Stimulated activated CD4-positive, alpha-beta T cell treated with anti-CD3 and anti-CD28 coated beads, Interleukin-15, amount 100 ng/mL, for 48 hours (primary cell): ENCODE results near the gene BICD1.
"Not testable (repeated sequence)": the region's sequence is repeated elsewhere in the genome, so short reads cannot be mapped to it uniquely, and the experiment has no call there.

ENCODE experiments used
- DNase-seq, 2 donors: peaks; one replicate each; pipeline ENCODE4 v3.0.0-alpha.2; 2020; ENCODE audit warnings: low read depth in 2 of 2

The BICD1 gene

GRCh38 chr12:32248441-32249140 lies 141.9 kb downstream of the BICD1 start:
- DNase-seq, result no peak

- no peak for DNase-seq
These were observed 143.1 kb downstream of the BICD1 start for GRCh38 chr12:32249777-32250176.

- no peak for DNase-seq
These were observed 145.8 kb downstream of the BICD1 start for GRCh38 chr12:32252199-32253073.

- DNase-seq, result no peak
These were observed 146.6 kb downstream of the BICD1 start for GRCh38 chr12:32253154-32253790.

- DNase-seq, result no peak
These were observed 147.8 kb downstream of the BICD1 start for GRCh38 chr12:32254260-32254956.

- DNase-seq, result no peak
These were observed 148.9 kb downstream of the BICD1 start for GRCh38 chr12:32255588-32255987.

- DNase-seq, result no peak
These were observed 151.2 kb downstream of the BICD1 start for GRCh38 chr12:32257695-32258496.

- DNase-seq, result no peak
These were observed 154.0 kb downstream of the BICD1 start for GRCh38 chr12:32260696-32261095.

- DNase-seq, result no peak
These were observed 155.0 kb downstream of the BICD1 start for GRCh38 chr12:32261638-32262037.

- DNase-seq, result no peak
These were observed 158.3 kb downstream of the BICD1 start for GRCh38 chr12:32264961-32265360.

GRCh38 chr12:32265456-32265855 lies 158.8 kb downstream of the BICD1 start:
- DNase-seq, result no peak

- no peak for DNase-seq
These were observed 159.3 kb downstream of the BICD1 start for GRCh38 chr12:32265951-32266350.

- no peak for DNase-seq
These were observed 160.1 kb downstream of the BICD1 start for GRCh38 chr12:32266756-32267155.

GRCh38 chr12:32270818-32271710 lies 164.4 kb downstream of the BICD1 start:
- no peak for DNase-seq

GRCh38 chr12:32272465-32272864 lies 165.8 kb downstream of the BICD1 start:
- DNase-seq, result no peak

GRCh38 chr12:32273063-32273522 lies 166.4 kb downstream of the BICD1 start:
- no peak for DNase-seq

- peak in 1 of 2 donors; percentile 30 for DNase-seq
These were observed 167.1 kb downstream of the BICD1 start for GRCh38 chr12:32273712-32274111.

GRCh38 chr12:32274665-32275064 lies 168.0 kb downstream of the BICD1 start:
- no peak for DNase-seq

- not testable (repeated sequence) for DNase-seq
These were observed 168.9 kb downstream of the BICD1 start for GRCh38 chr12:32275520-32275919.

- no peak for DNase-seq
These were observed 171.1 kb downstream of the BICD1 start for GRCh38 chr12:32277774-32278173.
